GM06990 (cell line): Measurements from ENCODE around the gene CCDC57.
A peak's percentile ranks its signal among the peaks of the same experiment; 100 is the strongest.

Experiments used
- DNase-seq: peaks from one replicate; pipeline ENCODE4 v3.0.0-alpha.2; 2011; ENCODE audit not compliant: insufficient read length; ENCODE audit errors: extremely low read depth
- H3K27me3 ChIP-seq: replicated peaks from 2 replicates; pipeline ENCODE4 v1.6.0; 2011; ENCODE audit warnings: low read length; ENCODE audit not compliant: control insufficient read depth, insufficient read depth
- H3K36me3 ChIP-seq: 2 replicates; pipeline ENCODE4 v1.5.1; 2011; ENCODE audit warnings: low read length; ENCODE audit not compliant: control insufficient read depth, insufficient read depth
- H3K4me3 ChIP-seq: replicated peaks from 2 replicates; pipeline ENCODE4 v1.5.1; 2011; ENCODE audit warnings: low read depth, mild to moderate bottlenecking, control low read depth, low read length
- CTCF ChIP-seq: IDR thresholded peaks from 2 replicates; pipeline ENCODE4 v1.5.1; 2011; ENCODE audit warnings: low read length, control low read depth, mild to moderate bottlenecking, inconsistent platforms; ENCODE audit not compliant: insufficient read depth, poor library complexity, severe bottlenecking

Gene CCDC57

GRCh38 chr17:82156284-82156925 lies 56.2 kb downstream of the CCDC57 start:
- Histone ChIP-seq H3K36me3 (no peaks in the 10 kb centered on the region; the same call in none of the 2 replicates), H3K27me3 (no peaks in the 10 kb centered on the region), H3K4me3 (no peak overlapping the region)
- no peak for TF ChIP-seq CTCF
- no peak for DNase-seq

GRCh38 chr17:82155606-82156005 lies 57.0 kb downstream of the CCDC57 start:
- H3K4me3 ChIP-seq: no peak overlapping the region
- no peak for DNase-seq
- TF ChIP-seq CTCF: no peak
- no peaks in the 10 kb centered on the region; the same call in none of the 2 replicates for H3K36me3 ChIP-seq
- H3K27me3 ChIP-seq: no peaks in the 10 kb centered on the region

GRCh38 chr17:82154881-82155331 lies 57.7 kb downstream of the CCDC57 start:
- Histone ChIP-seq H3K36me3 (no peaks in the 10 kb centered on the region; the same call in 1 of the 2 replicates), H3K4me3 (no peak overlapping the region), H3K27me3 (no peaks in the 10 kb centered on the region)
- no peak for TF ChIP-seq CTCF
- no peak for DNase-seq

GRCh38 chr17:82153745-82154375 lies 58.8 kb downstream of the CCDC57 start:
- no peaks in the 10 kb centered on the region for H3K27me3 ChIP-seq
- TF ChIP-seq CTCF: peak; percentile 87
- no peak overlapping the region for H3K4me3 ChIP-seq
- peak; percentile 57 for DNase-seq
- no peaks in the 10 kb centered on the region; the same call in 1 of the 2 replicates for H3K36me3 ChIP-seq

- DNase-seq: no peak
- Histone ChIP-seq H3K27me3 (no peaks in the 10 kb centered on the region), H3K4me3 (no peak overlapping the region), H3K36me3 (no peaks in the 10 kb centered on the region; the same call in 1 of the 2 replicates)
- TF ChIP-seq CTCF: no peak
Measured at GRCh38 chr17:82153295-82153691, 59.3 kb downstream of the CCDC57 start.
